ENCODE results near the gene TTC5.

DNA sequence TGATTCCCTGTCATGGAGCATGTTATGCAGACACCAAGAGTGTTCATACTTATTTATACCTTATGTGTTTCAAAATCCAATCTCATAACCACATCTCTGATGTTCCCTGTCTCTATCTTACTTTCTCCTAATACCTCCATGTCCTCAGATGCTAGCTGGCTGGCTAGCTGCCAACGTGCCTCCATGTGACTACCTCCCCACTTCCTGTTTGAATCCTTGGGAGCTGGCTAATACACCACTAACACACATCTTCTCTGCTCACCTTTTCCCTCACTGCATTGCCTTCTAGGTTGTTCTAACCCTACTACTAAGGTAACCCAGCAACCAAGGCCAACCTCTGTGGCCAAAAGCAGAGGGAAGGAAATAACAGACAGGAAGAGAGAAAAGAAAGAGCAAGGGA is 27.3 kb downstream of the TTC5 start:
- TF ChIP-seq, protein P1, sequence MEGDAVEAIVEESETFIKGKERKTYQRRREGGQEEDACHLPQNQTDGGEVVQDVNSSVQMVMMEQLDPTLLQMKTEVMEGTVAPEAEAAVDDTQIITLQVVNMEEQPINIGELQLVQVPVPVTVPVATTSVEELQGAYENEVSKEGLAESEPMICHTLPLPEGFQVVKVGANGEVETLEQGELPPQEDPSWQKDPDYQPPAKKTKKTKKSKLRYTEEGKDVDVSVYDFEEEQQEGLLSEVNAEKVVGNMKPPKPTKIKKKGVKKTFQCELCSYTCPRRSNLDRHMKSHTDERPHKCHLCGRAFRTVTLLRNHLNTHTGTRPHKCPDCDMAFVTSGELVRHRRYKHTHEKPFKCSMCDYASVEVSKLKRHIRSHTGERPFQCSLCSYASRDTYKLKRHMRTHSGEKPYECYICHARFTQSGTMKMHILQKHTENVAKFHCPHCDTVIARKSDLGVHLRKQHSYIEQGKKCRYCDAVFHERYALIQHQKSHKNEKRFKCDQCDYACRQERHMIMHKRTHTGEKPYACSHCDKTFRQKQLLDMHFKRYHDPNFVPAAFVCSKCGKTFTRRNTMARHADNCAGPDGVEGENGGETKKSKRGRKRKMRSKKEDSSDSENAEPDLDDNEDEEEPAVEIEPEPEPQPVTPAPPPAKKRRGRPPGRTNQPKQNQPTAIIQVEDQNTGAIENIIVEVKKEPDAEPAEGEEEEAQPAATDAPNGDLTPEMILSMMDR (optimal IDR thresholded peaks at IDR 0.05 in 1 of 3, IDR thresholded peaks at IDR 0.05 in 1 of 3, conservative IDR thresholded peaks at IDR 0.05 in 1 of 3; ENCODE audit: extremely low read depth in 1 of 3, insufficient read depth in 2 of 3, low read length in 3 of 3), result no peak
- TF ChIP-seq EZH2 (IDR thresholded peaks at IDR 0.05; ENCODE audit: low read length), result no peak
